Stimulated activated memory B cell treated with anti-CD40 and anti-IgM and Interleukin-4, amounts not matched to agents 10 μg/mL and 1 μg/mL and 100 μg/mL, for 72 hours (primary cell): ENCODE data around the gene B3GALNT2.

Experiments
- ATAC-seq: fragments of 150-1000 bp; cut with Tn5 transposase; 2 replicates; pipeline ENCODE4 v1.10.0; 2021
- H3K27ac Mint-ChIP-seq: one replicate; pipeline ENCODE4 v1.8.0; 2022; ENCODE audit warnings: mild to moderate bottlenecking, mixed read lengths
- H3K27me3 Mint-ChIP-seq: one replicate; pipeline ENCODE4 v1.8.0; 2022; ENCODE audit warnings: mixed read lengths
- H3K36me3 Mint-ChIP-seq: one replicate; pipeline ENCODE4 v1.8.0; 2022; ENCODE audit warnings: mixed read lengths
- H3K4me1 Mint-ChIP-seq: one replicate; pipeline ENCODE4 v1.8.0; 2022; ENCODE audit warnings: mixed read lengths
- H3K4me3 Mint-ChIP-seq: one replicate; pipeline ENCODE4 v1.8.0; 2022; ENCODE audit warnings: mild to moderate bottlenecking, moderate library complexity, mixed read lengths
- H3K9me3 Mint-ChIP-seq: one replicate; pipeline ENCODE4 v1.8.0; 2022; ENCODE audit warnings: mixed read lengths

Gene B3GALNT2

GRCh38 chr1:235448616-235449015, 55.6 kb downstream of the B3GALNT2 start:
- no peak for ATAC-seq
- no peak overlapping the region for H3K27ac Mint-ChIP-seq
- H3K36me3 Mint-ChIP-seq, result peaks cover 45% of the 10 kb centered on the region

GRCh38 chr1:235442788-235443429, 61.3 kb downstream of the B3GALNT2 start:
- Mint-ChIP-seq H3K36me3 (peaks cover 46% of the 10 kb centered on the region), H3K4me1 (no peaks in the 10 kb centered on the region), H3K27me3 (no peaks in the 10 kb centered on the region), H3K27ac (no peak overlapping the region), H3K4me3 (no peak overlapping the region), H3K9me3 (no peaks in the 10 kb centered on the region)
- ATAC-seq, result no peak

More at GRCh38 chr1:235448616-235449015, 55.6 kb downstream of the B3GALNT2 start:
- Mint-ChIP-seq H3K27me3 (no peaks in the 10 kb centered on the region), H3K4me3 (no peak overlapping the region), H3K4me1 (no peaks in the 10 kb centered on the region), H3K9me3 (no peaks in the 10 kb centered on the region)

GRCh38 chr1:235441159-235441685, 63.0 kb downstream of the B3GALNT2 start:
- H3K4me3 Mint-ChIP-seq, result no peak overlapping the region
- H3K27me3 Mint-ChIP-seq, result no peaks in the 10 kb centered on the region
- no peaks in the 10 kb centered on the region for H3K9me3 Mint-ChIP-seq
- peaks cover 58% of the 10 kb centered on the region for H3K36me3 Mint-ChIP-seq
- H3K27ac Mint-ChIP-seq, result no peak overlapping the region
- no peaks in the 10 kb centered on the region for H3K4me1 Mint-ChIP-seq
- no peak for ATAC-seq

GRCh38 chr1:235434001-235434400, 70.3 kb downstream of the B3GALNT2 start:
- H3K4me3 Mint-ChIP-seq, result no peak overlapping the region
- no peaks in the 10 kb centered on the region for H3K9me3 Mint-ChIP-seq
- H3K27ac Mint-ChIP-seq, result no peak overlapping the region
- ATAC-seq, result no peak
- H3K36me3 Mint-ChIP-seq, result peaks cover 37% of the 10 kb centered on the region
- H3K4me1 Mint-ChIP-seq, result no peaks in the 10 kb centered on the region
- H3K27me3 Mint-ChIP-seq, result no peaks in the 10 kb centered on the region

GRCh38 chr1:235430991-235431390, 73.3 kb downstream of the B3GALNT2 start:
- ATAC-seq, result no peak
- Mint-ChIP-seq H3K27me3 (no peaks in the 10 kb centered on the region), H3K9me3 (no peaks in the 10 kb centered on the region), H3K4me1 (no peaks in the 10 kb centered on the region), H3K4me3 (no peak overlapping the region), H3K36me3 (peaks cover 18% of the 10 kb centered on the region), H3K27ac (no peak overlapping the region)

- Mint-ChIP-seq H3K27ac (no peak overlapping the region), H3K4me3 (no peak overlapping the region), H3K9me3 (no peaks in the 10 kb centered on the region), H3K4me1 (peaks cover 9% of the 10 kb centered on the region), H3K27me3 (no peaks in the 10 kb centered on the region), H3K36me3 (peaks cover 30% of the 10 kb centered on the region)
- no peak for ATAC-seq
These were observed 75.1 kb downstream of the B3GALNT2 start for GRCh38 chr1:235429143-235429542.

- Mint-ChIP-seq H3K9me3 (no peaks in the 10 kb centered on the region), H3K4me3 (no peak overlapping the region), H3K27me3 (no peaks in the 10 kb centered on the region), H3K4me1 (peaks cover 20% of the 10 kb centered on the region), H3K36me3 (peaks cover 18% of the 10 kb centered on the region), H3K27ac (no peak overlapping the region)
- no peak for ATAC-seq
These were observed 76.8 kb downstream of the B3GALNT2 start for GRCh38 chr1:235427447-235427846.

GRCh38 chr1:235426680-235427079, 77.6 kb downstream of the B3GALNT2 start:
- Mint-ChIP-seq H3K4me3 (no peak overlapping the region), H3K27ac (no peak overlapping the region), H3K9me3 (no peaks in the 10 kb centered on the region), H3K36me3 (peaks cover 15% of the 10 kb centered on the region), H3K4me1 (peaks cover 20% of the 10 kb centered on the region), H3K27me3 (no peaks in the 10 kb centered on the region)
- ATAC-seq, result no peak

- ATAC-seq, result no peak
- H3K4me3 Mint-ChIP-seq, result no peak overlapping the region
- peaks cover 20% of the 10 kb centered on the region for H3K4me1 Mint-ChIP-seq
These were observed 78.1 kb downstream of the B3GALNT2 start for GRCh38 chr1:235426143-235426542.

GRCh38 chr1:235425357-235425756, 78.9 kb downstream of the B3GALNT2 start:
- Mint-ChIP-seq H3K9me3 (no peaks in the 10 kb centered on the region), H3K36me3 (peaks cover 15% of the 10 kb centered on the region)

More at GRCh38 chr1:235426143-235426542, 78.1 kb downstream of the B3GALNT2 start:
- H3K9me3 Mint-ChIP-seq, result no peaks in the 10 kb centered on the region
- no peaks in the 10 kb centered on the region for H3K27me3 Mint-ChIP-seq
- peaks cover 15% of the 10 kb centered on the region for H3K36me3 Mint-ChIP-seq
- H3K27ac Mint-ChIP-seq, result no peak overlapping the region

GRCh38 chr1:235424092-235424491, 80.2 kb downstream of the B3GALNT2 start:
- no peak for ATAC-seq

More at GRCh38 chr1:235425357-235425756, 78.9 kb downstream of the B3GALNT2 start:
- Mint-ChIP-seq H3K27ac (no peak overlapping the region), H3K27me3 (no peaks in the 10 kb centered on the region), H3K4me3 (no peak overlapping the region), H3K4me1 (peaks cover 20% of the 10 kb centered on the region)
- no peak for ATAC-seq

GRCh38 chr1:235423214-235423652, 81.0 kb downstream of the B3GALNT2 start:
- peaks cover 20% of the 10 kb centered on the region for H3K4me1 Mint-ChIP-seq
- H3K27me3 Mint-ChIP-seq, result no peaks in the 10 kb centered on the region
- H3K9me3 Mint-ChIP-seq, result no peaks in the 10 kb centered on the region
- no peak overlapping the region for H3K27ac Mint-ChIP-seq
- peak; percentile 48 for ATAC-seq
- peaks cover 15% of the 10 kb centered on the region for H3K36me3 Mint-ChIP-seq
- no peak overlapping the region for H3K4me3 Mint-ChIP-seq

More at GRCh38 chr1:235424092-235424491, 80.2 kb downstream of the B3GALNT2 start:
- Mint-ChIP-seq H3K27ac (no peak overlapping the region), H3K9me3 (no peaks in the 10 kb centered on the region), H3K36me3 (peaks cover 15% of the 10 kb centered on the region), H3K4me1 (peaks cover 20% of the 10 kb centered on the region), H3K27me3 (no peaks in the 10 kb centered on the region), H3K4me3 (no peak overlapping the region)

- Mint-ChIP-seq H3K27ac (no peak overlapping the region), H3K9me3 (no peaks in the 10 kb centered on the region), H3K4me1 (peaks cover 20% of the 10 kb centered on the region), H3K36me3 (peaks cover 15% of the 10 kb centered on the region), H3K27me3 (no peaks in the 10 kb centered on the region), H3K4me3 (no peak overlapping the region)
- ATAC-seq, result no peak
These were observed 82.5 kb downstream of the B3GALNT2 start for GRCh38 chr1:235421751-235422150.

- Mint-ChIP-seq H3K27me3 (no peaks in the 10 kb centered on the region), H3K4me1 (no peaks in the 10 kb centered on the region), H3K9me3 (no peaks in the 10 kb centered on the region), H3K36me3 (no peaks in the 10 kb centered on the region), H3K4me3 (no peak overlapping the region), H3K27ac (no peak overlapping the region)
- peak; percentile 63 for ATAC-seq
These were observed 87.1 kb downstream of the B3GALNT2 start for GRCh38 chr1:235417086-235417697.

GRCh38 chr1:235416662-235417049, 87.6 kb downstream of the B3GALNT2 start:
- H3K4me3 Mint-ChIP-seq, result no peak overlapping the region
- no peak for ATAC-seq
- no peaks in the 10 kb centered on the region for H3K27me3 Mint-ChIP-seq
- peaks cover 4% of the 10 kb centered on the region for H3K4me1 Mint-ChIP-seq
- H3K27ac Mint-ChIP-seq, result no peak overlapping the region
- no peaks in the 10 kb centered on the region for H3K36me3 Mint-ChIP-seq
- H3K9me3 Mint-ChIP-seq, result no peaks in the 10 kb centered on the region
